ENCODE results near the gene EML5.

The EML5 gene

DNA sequence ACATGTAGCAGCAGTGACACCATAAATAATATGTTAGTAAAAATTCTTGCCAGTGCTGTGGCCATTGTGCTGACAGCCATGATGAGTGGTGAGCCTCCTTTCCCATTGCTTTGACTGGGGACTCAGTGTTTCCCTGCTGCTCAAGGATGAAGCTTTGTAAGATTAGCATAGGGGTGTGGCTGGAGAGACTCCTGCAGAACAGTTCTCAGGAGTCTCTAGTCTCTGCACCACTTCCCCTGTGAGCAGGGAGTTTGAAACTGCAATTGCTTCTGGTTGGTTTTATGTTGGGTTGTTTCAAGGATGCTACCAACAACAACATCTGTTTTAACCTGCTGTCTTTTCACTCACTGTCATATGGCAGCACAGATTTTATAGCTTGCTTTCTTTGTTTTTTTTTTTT lies 188.5 kb downstream of the EML5 start:
- DNase-seq: no peak
- H3K4me1 ChIP-seq: no peaks in the 10 kb centered on the region
- H3K36me3 ChIP-seq: peaks cover 80% of the 10 kb centered on the region
- no peak for TF ChIP-seq CTCF (IDR thresholded peaks at IDR 0.05; ENCODE audit: low read depth, low read length)
- no peak overlapping the region for H3K4me3 ChIP-seq (ENCODE audit: low read depth, low read length)
- no peaks in the 10 kb centered on the region for H3K27me3 ChIP-seq
- H3K9me3 ChIP-seq: no peaks in the 10 kb centered on the region

DNA sequence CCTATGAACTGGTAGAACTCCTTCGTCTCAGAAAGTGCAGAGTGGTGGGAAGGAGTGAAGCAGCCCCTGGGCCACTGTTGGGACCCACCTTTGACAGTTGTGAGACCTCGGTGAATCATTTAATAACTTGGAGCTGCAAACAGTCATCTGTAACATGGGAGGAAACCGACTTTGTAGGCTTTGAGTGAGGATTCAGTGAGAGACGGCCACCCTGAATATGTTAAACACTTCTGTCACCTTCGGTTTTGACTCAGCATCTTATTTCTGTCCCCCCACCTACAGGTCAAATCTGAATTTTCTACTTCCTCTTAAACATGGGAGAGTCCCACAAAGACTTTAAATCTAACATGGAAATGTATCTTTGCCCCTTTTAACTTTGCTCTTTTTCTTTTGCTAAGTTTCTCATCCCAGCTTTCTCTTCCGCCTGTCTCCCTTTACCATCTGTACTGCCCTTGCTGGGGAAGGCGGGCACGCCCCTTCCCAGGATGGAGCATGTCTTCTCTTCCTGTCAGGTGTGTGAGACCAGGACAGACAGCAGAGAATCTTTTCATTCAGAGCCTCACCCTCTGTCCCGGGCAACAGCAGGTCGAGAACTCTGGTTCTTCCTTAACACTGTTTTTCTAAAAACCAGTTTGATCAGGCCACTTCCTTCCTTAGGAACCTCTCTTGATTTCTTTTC lies 192.9 kb downstream of the EML5 start:
- Histone ChIP-seq H3K36me3 (peaks cover 92% of the 10 kb centered on the region), H3K27me3 (no peaks in the 10 kb centered on the region), H3K4me3 (ENCODE audit: low read depth, low read length) (no peak overlapping the region), H3K9me3 (no peaks in the 10 kb centered on the region), H3K4me1 (no peaks in the 10 kb centered on the region)
- no peak for DNase-seq
- TF ChIP-seq CTCF (IDR thresholded peaks at IDR 0.05; ENCODE audit: low read depth, low read length): no peak

DNA sequence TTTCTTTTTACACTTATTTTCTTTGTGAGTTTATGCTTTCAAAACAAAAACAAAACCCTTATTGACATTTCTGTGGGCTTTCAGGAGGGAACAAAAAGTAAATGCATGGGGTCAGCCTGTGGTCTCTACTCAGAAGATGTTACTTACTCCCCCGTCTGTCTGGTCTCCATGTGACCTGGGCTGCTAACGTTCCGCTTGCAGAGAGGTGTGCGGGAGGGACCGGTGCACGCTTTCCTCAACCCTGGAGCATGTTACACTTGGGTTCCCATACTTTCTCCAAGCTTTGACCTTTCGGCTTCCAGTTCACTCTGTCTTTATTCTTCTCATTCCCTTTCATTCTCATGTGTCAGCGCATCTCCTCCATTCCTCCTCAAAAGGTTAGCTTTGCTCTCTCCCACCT lies 193.4 kb downstream of the EML5 start:
- H3K4me1 ChIP-seq: no peaks in the 10 kb centered on the region

DNA sequence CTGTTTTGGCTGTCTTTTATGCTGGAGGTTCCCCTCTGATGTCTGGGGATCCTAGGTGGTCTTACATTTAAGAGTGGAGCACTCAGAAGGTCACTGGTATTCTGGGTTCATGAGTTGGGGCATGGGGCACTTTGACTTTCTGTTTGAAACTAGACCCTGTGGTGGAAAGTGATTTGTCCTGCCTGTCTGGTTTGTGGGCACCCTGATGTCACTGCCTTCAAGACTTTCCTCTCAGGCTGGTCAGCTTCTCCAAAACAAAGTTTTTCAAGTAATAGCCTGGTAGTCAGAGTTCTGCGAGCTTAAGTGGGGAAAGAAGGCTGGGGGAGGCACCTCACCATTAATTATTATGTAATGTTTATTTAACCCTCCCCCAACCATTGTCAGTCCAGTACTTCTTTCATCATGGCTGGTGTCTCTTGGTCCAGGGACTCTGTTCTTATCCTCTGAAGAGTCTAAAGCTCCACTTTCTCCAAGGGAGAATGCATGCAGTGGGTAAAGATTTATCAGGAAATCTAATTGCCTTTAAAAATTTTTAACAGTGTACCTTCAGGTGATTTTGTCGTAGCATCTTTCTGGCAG lies 194.6 kb downstream of the EML5 start:
- DNase-seq: no peak
- Histone ChIP-seq H3K27me3 (no peaks in the 10 kb centered on the region), H3K4me1 (no peaks in the 10 kb centered on the region), H3K9me3 (no peaks in the 10 kb centered on the region), H3K36me3 (peaks cover 84% of the 10 kb centered on the region), H3K4me3 (ENCODE audit: low read depth, low read length) (no peak overlapping the region)
- TF ChIP-seq CTCF (IDR thresholded peaks at IDR 0.05; ENCODE audit: low read depth, low read length): no peak

More for the DNA sequence above, 193.4 kb downstream of the EML5 start:
- H3K36me3 ChIP-seq: peaks cover 92% of the 10 kb centered on the region
- no peak for DNase-seq
- H3K9me3 ChIP-seq: no peaks in the 10 kb centered on the region
- no peaks in the 10 kb centered on the region for H3K27me3 ChIP-seq
- no peak overlapping the region for H3K4me3 ChIP-seq (ENCODE audit: low read depth, low read length)
- no peak for TF ChIP-seq CTCF (IDR thresholded peaks at IDR 0.05; ENCODE audit: low read depth, low read length)

GRCh38 chr14:88597601-88598000 lies 195.2 kb downstream of the EML5 start:
- no peak for DNase-seq
- Histone ChIP-seq H3K4me3 (ENCODE audit: low read depth, low read length) (no peak overlapping the region), H3K4me1 (no peaks in the 10 kb centered on the region), H3K27me3 (no peaks in the 10 kb centered on the region), H3K36me3 (peaks cover 82% of the 10 kb centered on the region), H3K9me3 (no peaks in the 10 kb centered on the region)
- no peak for TF ChIP-seq CTCF (IDR thresholded peaks at IDR 0.05; ENCODE audit: low read depth, low read length)

- Histone ChIP-seq H3K4me1 (no peaks in the 10 kb centered on the region), H3K36me3 (peaks cover 77% of the 10 kb centered on the region), H3K27me3 (no peaks in the 10 kb centered on the region), H3K4me3 (ENCODE audit: low read depth, low read length) (no peak overlapping the region), H3K9me3 (no peaks in the 10 kb centered on the region)
- no peak for TF ChIP-seq CTCF (IDR thresholded peaks at IDR 0.05; ENCODE audit: low read depth, low read length)
- no peak for DNase-seq
These were observed 195.7 kb downstream of the EML5 start for GRCh38 chr14:88597038-88597437.
